ENCODE data around the gene SHC3.

SHC3 gene

GRCh38 chr9:89139455-89139854 is 39.2 kb downstream of the SHC3 start:
- no peak overlapping the region for H4K8ac ChIP-seq (ENCODE audit: low read depth, low read length)
- H3K27me3 ChIP-seq (ENCODE audit: insufficient read depth, low read length) = no peaks in the 10 kb centered on the region
- peak in 1 of 2 donors; percentile 48 for DNase-seq
- H3K27ac ChIP-seq (ENCODE audit: low read depth, low read length) = no peak overlapping the region
- H3K4me2 ChIP-seq (ENCODE audit: low read length) = no peak overlapping the region
- H3K9me3 ChIP-seq (ENCODE audit: insufficient read depth, low read depth, low read length) = peaks cover 2% of the 10 kb centered on the region
- peaks cover 0 to 9% of the 10 kb centered on the region in 2 experiments for H3K4me1 ChIP-seq (ENCODE audit: control insufficient read depth in 1 of 2, insufficient read depth in 2 of 2, low read length in 2 of 2)
- H2BK5ac ChIP-seq (ENCODE audit: low read depth, low read length, poor library complexity) = no peak overlapping the region
- no peak overlapping the region for H3K4ac ChIP-seq (ENCODE audit: low read depth, low read length)
- H4K12ac ChIP-seq (ENCODE audit: low read depth, low read length) = no peak overlapping the region
- H3K9ac ChIP-seq (ENCODE audit: low read length) = no peak overlapping the region
- H3K79me1 ChIP-seq (ENCODE audit: low read length) = no peaks in the 10 kb centered on the region
- no peaks in the 10 kb centered on the region for H3K79me2 ChIP-seq (ENCODE audit: control insufficient read depth, insufficient read depth, low read length, poor library complexity)
- no peaks in the 10 kb centered on the region for H3K36me3 ChIP-seq (ENCODE audit: control insufficient read depth in 1 of 2, insufficient read depth in 2 of 2, low read length in 2 of 2)
- H2AFZ ChIP-seq (ENCODE audit: insufficient read depth, low read length, poor library complexity) = no peak overlapping the region
- no peak overlapping the region for H3K23ac ChIP-seq (ENCODE audit: low read length)
- H2BK120ac ChIP-seq (ENCODE audit: insufficient read depth, low read length, poor library complexity) = no peak overlapping the region
- no peak overlapping the region for H4K91ac ChIP-seq (ENCODE audit: low read depth, low read length)
- H2AK5ac ChIP-seq (ENCODE audit: low read length) = no peak overlapping the region
- no peak overlapping the region for H3K14ac ChIP-seq (ENCODE audit: low read length)
- H3K4me3 ChIP-seq (ENCODE audit: low read depth, low read length) = no peak overlapping the region
- WGBS (ENCODE audit: extremely low coverage, insufficient coverage, insufficient read length) = no CpG with 5 or more reads among the region's 1 CpG
- no peak overlapping the region for H2BK12ac ChIP-seq (ENCODE audit: low read length)
- no peak overlapping the region for H3K18ac ChIP-seq (ENCODE audit: low read length)

GRCh38 chr9:89138463-89139390 is 39.9 kb downstream of the SHC3 start:
- WGBS (ENCODE audit: extremely low coverage, insufficient coverage, insufficient read length) = no CpG with 5 or more reads among the region's 3 CpGs
- no peaks in the 10 kb centered on the region for H3K79me1 ChIP-seq (ENCODE audit: low read length)

DNA sequence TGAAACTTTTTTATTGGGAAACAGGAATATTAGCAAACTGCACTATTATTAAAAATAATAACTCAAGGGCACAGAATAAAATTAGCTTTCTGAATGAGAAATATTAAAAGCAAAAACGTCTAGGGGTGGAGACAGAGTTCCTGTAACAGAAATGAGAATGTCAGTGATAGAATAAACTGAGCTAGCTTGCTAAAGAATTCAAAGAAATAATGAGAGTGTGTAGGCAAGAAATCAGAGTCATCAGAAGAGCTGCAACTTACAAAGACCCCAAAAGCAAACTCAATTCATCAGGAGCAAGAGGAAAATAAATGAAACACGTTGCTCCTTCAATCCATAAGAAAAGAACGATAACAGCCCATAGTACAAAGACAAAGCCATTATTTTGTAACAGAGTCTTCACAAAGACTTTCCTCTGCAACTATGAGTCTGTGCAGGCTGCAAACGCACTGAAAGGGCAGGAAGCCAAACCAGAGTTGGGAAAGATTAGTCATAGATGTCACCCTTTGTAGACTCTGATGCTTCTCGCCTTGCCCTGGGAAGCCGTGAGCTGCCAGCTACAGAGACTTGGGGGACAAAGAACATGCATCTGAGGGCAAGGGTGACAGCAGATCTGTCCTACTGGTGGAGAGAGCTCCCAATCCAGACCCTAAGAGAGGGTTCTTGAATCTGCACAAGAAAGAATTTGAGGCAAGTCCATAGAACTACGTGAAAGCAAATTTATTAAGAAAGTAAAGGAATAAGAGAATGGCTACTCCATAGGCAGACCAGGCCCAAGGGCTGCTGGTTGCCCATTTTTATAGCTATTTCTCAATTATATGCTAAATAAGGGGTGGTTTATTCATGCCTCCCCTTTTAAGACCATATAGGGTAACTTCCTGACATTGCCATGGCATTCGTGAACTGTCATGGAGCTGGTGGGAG is 40.8 kb downstream of the SHC3 start:
- Histone ChIP-seq H2AFZ (ENCODE audit: insufficient read depth, low read length, poor library complexity) (no peak overlapping the region), H3K4me3 (ENCODE audit: low read depth, low read length) (no peak overlapping the region), H3K27me3 (ENCODE audit: insufficient read depth, low read length) (no peaks in the 10 kb centered on the region), H2BK5ac (ENCODE audit: low read depth, low read length, poor library complexity) (no peak overlapping the region), H4K8ac (ENCODE audit: low read depth, low read length) (no peak overlapping the region), H4K91ac (ENCODE audit: low read depth, low read length) (peak overlapping the region; percentile 20), H3K27ac (ENCODE audit: low read depth, low read length) (peak overlapping the region; percentile 15), H3K23ac (ENCODE audit: low read length) (no peak overlapping the region), H2AK5ac (ENCODE audit: low read length) (no peak overlapping the region), H3K4me2 (ENCODE audit: low read length) (no peak overlapping the region), H4K12ac (ENCODE audit: low read depth, low read length) (no peak overlapping the region), H3K9me3 (ENCODE audit: insufficient read depth, low read depth, low read length) (peaks cover 2% of the 10 kb centered on the region), H3K9ac (ENCODE audit: low read length) (no peak overlapping the region), H3K36me3 (ENCODE audit: control insufficient read depth in 1 of 2, insufficient read depth in 2 of 2, low read length in 2 of 2) (no peaks in the 10 kb centered on the region), H3K4me1 (ENCODE audit: control insufficient read depth in 1 of 2, insufficient read depth in 2 of 2, low read length in 2 of 2) (peaks cover 0 to 9% of the 10 kb centered on the region in 2 experiments), H2BK120ac (ENCODE audit: insufficient read depth, low read length, poor library complexity) (no peak overlapping the region), H2BK12ac (ENCODE audit: low read length) (no peak overlapping the region), H3K4ac (ENCODE audit: low read depth, low read length) (no peak overlapping the region), H3K79me1 (ENCODE audit: low read length) (no peaks in the 10 kb centered on the region), H3K18ac (ENCODE audit: low read length) (no peak overlapping the region), H3K14ac (ENCODE audit: low read length) (no peak overlapping the region), H3K79me2 (ENCODE audit: control insufficient read depth, insufficient read depth, low read length, poor library complexity) (no peaks in the 10 kb centered on the region)
- DNase-seq = peak; percentile 44 to 77
- WGBS (ENCODE audit: extremely low coverage, insufficient coverage, insufficient read length) = no CpG with 5 or more reads among the region's 8 CpGs

More at GRCh38 chr9:89138463-89139390, 39.9 kb downstream of the SHC3 start:
- H3K4ac ChIP-seq (ENCODE audit: low read depth, low read length) = no peak overlapping the region
- H4K12ac ChIP-seq (ENCODE audit: low read depth, low read length) = no peak overlapping the region
- H3K36me3 ChIP-seq (ENCODE audit: control insufficient read depth in 1 of 2, insufficient read depth in 2 of 2, low read length in 2 of 2) = no peaks in the 10 kb centered on the region
- H3K4me2 ChIP-seq (ENCODE audit: low read length) = no peak overlapping the region
- H2BK120ac ChIP-seq (ENCODE audit: insufficient read depth, low read length, poor library complexity) = no peak overlapping the region
- DNase-seq = peak; percentile 86 to 87
- no peaks in the 10 kb centered on the region for H3K79me2 ChIP-seq (ENCODE audit: control insufficient read depth, insufficient read depth, low read length, poor library complexity)
- no peak overlapping the region for H4K8ac ChIP-seq (ENCODE audit: low read depth, low read length)
- H3K4me3 ChIP-seq (ENCODE audit: low read depth, low read length) = no peak overlapping the region
- no peak overlapping the region for H3K14ac ChIP-seq (ENCODE audit: low read length)
- no peak overlapping the region for H3K9ac ChIP-seq (ENCODE audit: low read length)
- H4K91ac ChIP-seq (ENCODE audit: low read depth, low read length) = no peak overlapping the region
- peaks cover 2% of the 10 kb centered on the region for H3K9me3 ChIP-seq (ENCODE audit: insufficient read depth, low read depth, low read length)
- H2AFZ ChIP-seq (ENCODE audit: insufficient read depth, low read length, poor library complexity) = no peak overlapping the region
- no peak overlapping the region for H3K23ac ChIP-seq (ENCODE audit: low read length)
- no peak overlapping the region for H2BK12ac ChIP-seq (ENCODE audit: low read length)
- H3K27ac ChIP-seq (ENCODE audit: low read depth, low read length) = peak overlapping the region; percentile 15
- no peak overlapping the region for H3K18ac ChIP-seq (ENCODE audit: low read length)
- H2AK5ac ChIP-seq (ENCODE audit: low read length) = no peak overlapping the region
- no peaks in the 10 kb centered on the region for H3K27me3 ChIP-seq (ENCODE audit: insufficient read depth, low read length)
- H3K4me1 ChIP-seq (ENCODE audit: control insufficient read depth in 1 of 2, insufficient read depth in 2 of 2, low read length in 2 of 2) = peaks cover 0 to 9% of the 10 kb centered on the region in 2 experiments
- H2BK5ac ChIP-seq (ENCODE audit: low read depth, low read length, poor library complexity) = no peak overlapping the region

GRCh38 chr9:89135591-89136166 is 42.9 kb downstream of the SHC3 start:
- no peak overlapping the region for H3K18ac ChIP-seq (ENCODE audit: low read length)
- no peak overlapping the region for H3K4me2 ChIP-seq (ENCODE audit: low read length)

More at GRCh38 chr9:89135591-89136166, 42.9 kb downstream of the SHC3 start:
- H3K27ac ChIP-seq (ENCODE audit: low read depth, low read length) = no peak overlapping the region
- H3K14ac ChIP-seq (ENCODE audit: low read length) = no peak overlapping the region
- H3K79me2 ChIP-seq (ENCODE audit: control insufficient read depth, insufficient read depth, low read length, poor library complexity) = no peaks in the 10 kb centered on the region
- peaks cover 0 to 9% of the 10 kb centered on the region in 2 experiments for H3K4me1 ChIP-seq (ENCODE audit: control insufficient read depth in 1 of 2, insufficient read depth in 2 of 2, low read length in 2 of 2)
- H2AFZ ChIP-seq (ENCODE audit: insufficient read depth, low read length, poor library complexity) = no peak overlapping the region
- H2BK12ac ChIP-seq (ENCODE audit: low read length) = no peak overlapping the region
- no peak for DNase-seq
- H3K4ac ChIP-seq (ENCODE audit: low read depth, low read length) = no peak overlapping the region
- no CpG with 5 or more reads among the region's 3 CpGs for WGBS (ENCODE audit: extremely low coverage, insufficient coverage, insufficient read length)
- peaks cover 2% of the 10 kb centered on the region for H3K9me3 ChIP-seq (ENCODE audit: insufficient read depth, low read depth, low read length)
- no peak overlapping the region for H4K8ac ChIP-seq (ENCODE audit: low read depth, low read length)
- H2BK5ac ChIP-seq (ENCODE audit: low read depth, low read length, poor library complexity) = no peak overlapping the region
- no peaks in the 10 kb centered on the region for H3K36me3 ChIP-seq (ENCODE audit: control insufficient read depth in 1 of 2, insufficient read depth in 2 of 2, low read length in 2 of 2)
- H2AK5ac ChIP-seq (ENCODE audit: low read length) = no peak overlapping the region
- H3K27me3 ChIP-seq (ENCODE audit: insufficient read depth, low read length) = no peaks in the 10 kb centered on the region
- H3K9ac ChIP-seq (ENCODE audit: low read length) = no peak overlapping the region
- no peak overlapping the region for H3K4me3 ChIP-seq (ENCODE audit: low read depth, low read length)
- H2BK120ac ChIP-seq (ENCODE audit: insufficient read depth, low read length, poor library complexity) = no peak overlapping the region
- H3K23ac ChIP-seq (ENCODE audit: low read length) = no peak overlapping the region
- H4K91ac ChIP-seq (ENCODE audit: low read depth, low read length) = no peak overlapping the region
- H4K12ac ChIP-seq (ENCODE audit: low read depth, low read length) = no peak overlapping the region
- H3K79me1 ChIP-seq (ENCODE audit: low read length) = no peaks in the 10 kb centered on the region

All from trophoblast cell (in vitro differentiated cells and primary cell).